ENCODE data around the gene FBXO31.

FBXO31 gene

GRCh38 chr16:87317750-87318644, 65.6 kb downstream of the FBXO31 start:
- H3K27ac ChIP-seq = peak overlapping the region; percentile 55
- TF ChIP-seq CTCF (conservative IDR thresholded peaks at IDR 0.05) = no peak

- peak within 1 kb of the TSS; percentile 55 for H3K27ac ChIP-seq
- TF ChIP-seq CTCF (conservative IDR thresholded peaks at IDR 0.05) = peak; percentile 31
Observed at GRCh38 chr16:87316923-87317749, 66.4 kb downstream of the FBXO31 start, which contains the start of gene C16orf95. TSS of gene C16orf95 (minus strand) at chr16:87317392. CDS start at chr16:87317242, 150 bp downstream.

- H3K27ac ChIP-seq = peak overlapping the region; percentile 55
- no peak for TF ChIP-seq CTCF (conservative IDR thresholded peaks at IDR 0.05)
Observed at GRCh38 chr16:87316450-87316922, 67.1 kb downstream of the FBXO31 start.

GRCh38 chr16:87314990-87315420, 68.6 kb downstream of the FBXO31 start:
- no peak overlapping the region for H3K27ac ChIP-seq
- no peak for TF ChIP-seq CTCF (conservative IDR thresholded peaks at IDR 0.05)

GRCh38 chr16:87312008-87312407, 71.6 kb downstream of the FBXO31 start:
- no peak for TF ChIP-seq CTCF (conservative IDR thresholded peaks at IDR 0.05)
- H3K27ac ChIP-seq = no peak overlapping the region

- no peak overlapping the region for H3K27ac ChIP-seq
- TF ChIP-seq CTCF (conservative IDR thresholded peaks at IDR 0.05) = no peak
Observed at GRCh38 chr16:87311387-87311786, 72.2 kb downstream of the FBXO31 start.

GRCh38 chr16:87310610-87311009, 73.0 kb downstream of the FBXO31 start:
- TF ChIP-seq CTCF (conservative IDR thresholded peaks at IDR 0.05) = no peak
- no peak overlapping the region for H3K27ac ChIP-seq
